ENCODE measurements around the gene CD164L2. TPM values are rescaled to one million over a fixed set of nuclear protein-coding genes. Genes with fewer than 3 reads are reported as not detected.
"Not testable (repeated sequence)": the region's sequence is repeated elsewhere in the genome, so short reads cannot be mapped to it uniquely, and the experiment has no call there.

The CD164L2 gene
- total RNA-seq, 2 donors from 2014 or later: 1.6 to 1.8 TPM

- Histone ChIP-seq H3K4me1 (ENCODE audit: control insufficient read depth, insufficient read depth, low read length) (peaks cover 3% of the 10 kb centered on the region), H3K36me3 (ENCODE audit: control insufficient read depth, insufficient read depth, low read length) (peaks cover 78% of the 10 kb centered on the region), H3K9ac (ENCODE audit: extremely low read depth, low read length, poor library complexity, severe bottlenecking) (no peak overlapping the region), H3K27me3 (ENCODE audit: control insufficient read depth, insufficient read depth, low read length, poor library complexity, severe bottlenecking) (no peaks in the 10 kb centered on the region), H3K27ac (ENCODE audit: low read depth, low read length) (no peak overlapping the region), H3K4me3 (ENCODE audit: low read length) (no peak overlapping the region), H3K9me3 (ENCODE audit: control insufficient read depth, low read length) (no peaks in the 10 kb centered on the region)
- peaks cover 76% of the 10 kb centered on the region for H3K36me3 Mint-ChIP-seq (ENCODE audit: low read depth)
- TF ChIP-seq CTCF (conservative IDR thresholded peaks at IDR 0.05): no peak
- no peaks in the 10 kb centered on the region for H3K9me3 Mint-ChIP-seq
- no peaks in the 10 kb centered on the region for H3K27me3 Mint-ChIP-seq (ENCODE audit: insufficient read depth)
- 89 to 100% methylated on average over 2 of the region's 2 CpGs for WGBS, 2 experiments (ENCODE audit: insufficient coverage in 1 of 2, insufficient read length in 1 of 2)
- peak overlapping the region; percentile 18 for H3K27ac Mint-ChIP-seq
- H3K4me1 Mint-ChIP-seq: peaks cover 9% of the 10 kb centered on the region
- DNase-seq: no peak
- no peak overlapping the region for H3K4me3 Mint-ChIP-seq
Observed at GRCh38 chr1:27410709-27411108, 27.6 kb upstream of the CD164L2 start.

- Histone ChIP-seq H3K9me3 (ENCODE audit: control insufficient read depth, low read length) (no peaks in the 10 kb centered on the region), H3K36me3 (ENCODE audit: control insufficient read depth, insufficient read depth, low read length) (peaks cover 69% of the 10 kb centered on the region), H3K9ac (ENCODE audit: extremely low read depth, low read length, poor library complexity, severe bottlenecking) (no peak overlapping the region), H3K4me3 (ENCODE audit: low read length) (no peak overlapping the region), H3K27ac (ENCODE audit: low read depth, low read length) (no peak overlapping the region), H3K4me1 (ENCODE audit: control insufficient read depth, insufficient read depth, low read length) (peaks cover 10% of the 10 kb centered on the region), H3K27me3 (ENCODE audit: control insufficient read depth, insufficient read depth, low read length, poor library complexity, severe bottlenecking) (no peaks in the 10 kb centered on the region)
- DNase-seq: no peak
- peaks cover 66% of the 10 kb centered on the region for H3K36me3 Mint-ChIP-seq (ENCODE audit: low read depth)
- H3K4me1 Mint-ChIP-seq: peaks cover 18% of the 10 kb centered on the region
- H3K27me3 Mint-ChIP-seq (ENCODE audit: insufficient read depth): no peaks in the 10 kb centered on the region
- no peaks in the 10 kb centered on the region for H3K9me3 Mint-ChIP-seq
- 96 to 100% methylated on average over 2 to 11 of the region's 11 CpGs for WGBS, 2 experiments (ENCODE audit: insufficient coverage in 1 of 2, insufficient read length in 1 of 2)
- no peak for TF ChIP-seq CTCF (conservative IDR thresholded peaks at IDR 0.05)
- H3K27ac Mint-ChIP-seq: no peak overlapping the region
- no peak overlapping the region for H3K4me3 Mint-ChIP-seq
Observed at GRCh38 chr1:27409669-27410068, 26.5 kb upstream of the CD164L2 start.

- WGBS, 2 experiments (ENCODE audit: insufficient coverage in 1 of 2, insufficient read length in 1 of 2): 95 to 98% methylated on average over 9 of the region's 9 CpGs
- DNase-seq: no peak
- H3K27me3 ChIP-seq (ENCODE audit: control insufficient read depth, insufficient read depth, low read length, poor library complexity, severe bottlenecking): no peaks in the 10 kb centered on the region
- peaks cover 54% of the 10 kb centered on the region for H3K36me3 ChIP-seq (ENCODE audit: control insufficient read depth, insufficient read depth, low read length)
- TF ChIP-seq CTCF (conservative IDR thresholded peaks at IDR 0.05): no peak
- Mint-ChIP-seq H3K27ac (peak overlapping the region; percentile 39), H3K4me1 (peaks cover 30% of the 10 kb centered on the region), H3K9me3 (no peaks in the 10 kb centered on the region), H3K4me3 (no peak overlapping the region), H3K36me3 (ENCODE audit: low read depth) (peaks cover 51% of the 10 kb centered on the region), H3K27me3 (ENCODE audit: insufficient read depth) (no peaks in the 10 kb centered on the region)
- H3K4me3 ChIP-seq (ENCODE audit: low read length): no peak overlapping the region
- no peak overlapping the region for H3K9ac ChIP-seq (ENCODE audit: extremely low read depth, low read length, poor library complexity, severe bottlenecking)
- H3K27ac ChIP-seq (ENCODE audit: low read depth, low read length): no peak overlapping the region
- H3K4me1 ChIP-seq (ENCODE audit: control insufficient read depth, insufficient read depth, low read length): peaks cover 12% of the 10 kb centered on the region
- H3K9me3 ChIP-seq (ENCODE audit: control insufficient read depth, low read length): no peaks in the 10 kb centered on the region
Observed at GRCh38 chr1:27408151-27408550, 25.0 kb upstream of the CD164L2 start.

- not testable (repeated sequence) for H3K9ac ChIP-seq (ENCODE audit: extremely low read depth, low read length, poor library complexity, severe bottlenecking); H3K4me3 ChIP-seq (ENCODE audit: low read length); H3K9me3 Mint-ChIP-seq; H3K27me3 ChIP-seq (ENCODE audit: control insufficient read depth, insufficient read depth, low read length, poor library complexity, severe bottlenecking); H3K27me3 Mint-ChIP-seq (ENCODE audit: insufficient read depth); H3K4me3 Mint-ChIP-seq; H3K9me3 ChIP-seq (ENCODE audit: control insufficient read depth, low read length); DNase-seq
- Mint-ChIP-seq H3K4me1 (peaks cover 37% of the 10 kb centered on the region), H3K27ac (peak overlapping the region; percentile 55), H3K36me3 (ENCODE audit: low read depth) (peaks cover 37% of the 10 kb centered on the region)
- 93 to 100% methylated on average over 1 to 2 of the region's 2 CpGs for WGBS, 2 experiments (ENCODE audit: insufficient coverage in 1 of 2, insufficient read length in 1 of 2)
- peaks cover 41% of the 10 kb centered on the region for H3K36me3 ChIP-seq (ENCODE audit: control insufficient read depth, insufficient read depth, low read length)
- H3K27ac ChIP-seq (ENCODE audit: low read depth, low read length): peak overlapping the region; percentile 77
- peaks cover 12% of the 10 kb centered on the region for H3K4me1 ChIP-seq (ENCODE audit: control insufficient read depth, insufficient read depth, low read length)
Observed at GRCh38 chr1:27406791-27407190, 23.7 kb upstream of the CD164L2 start.

Data from endodermal cell (in vitro differentiated cells).